ENCODE measurements around the gene ZMYND8. TPM values are rescaled to one million over a fixed set of nuclear protein-coding genes. Genes with fewer than 3 reads are reported as not detected.
A peak's percentile ranks its signal among the peaks of the same experiment; 100 is the strongest.

ZMYND8 gene
- total and polyA plus RNA-seq, 2 of the 8 experiments (the other 6 are each of a cell fraction or from before 2014, with no cell fraction given) = 50.5 to 163 TPM

DNA sequence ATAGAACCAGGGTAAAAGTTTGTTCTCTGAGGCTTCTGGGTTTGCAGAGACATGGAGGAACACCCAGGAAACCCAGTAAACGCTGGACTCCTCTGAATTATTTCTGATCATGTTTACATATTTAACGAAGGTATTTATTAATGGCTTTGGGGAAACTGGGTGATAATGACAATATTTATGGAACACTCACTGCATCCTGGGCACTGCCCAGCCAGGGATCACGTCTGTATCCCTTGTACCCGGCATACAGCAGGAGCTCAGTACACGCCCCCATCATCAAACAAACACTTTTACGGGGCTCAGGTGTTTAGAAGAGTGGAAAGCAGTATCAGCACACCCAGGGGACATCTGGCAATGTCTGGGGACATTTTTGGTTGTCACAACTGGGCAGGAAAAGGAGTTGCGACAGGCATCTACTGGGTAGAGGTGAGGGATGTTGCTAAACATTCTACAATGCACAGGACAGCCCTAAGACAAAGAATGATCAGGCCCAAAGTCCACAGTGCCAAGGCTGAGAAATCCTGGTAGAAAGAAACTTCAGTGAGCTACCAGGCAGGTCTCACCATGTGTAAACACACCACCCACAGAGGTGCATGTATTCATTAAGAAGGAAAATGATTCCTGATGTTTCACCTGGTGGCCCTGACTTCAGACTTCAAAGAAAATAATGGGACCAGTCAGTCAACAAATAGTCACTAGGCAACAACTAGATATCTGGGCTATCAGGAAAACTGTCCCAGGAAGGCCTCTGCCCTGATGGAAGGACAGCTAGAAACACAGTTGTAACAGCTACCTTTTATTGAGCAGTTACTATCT lies 35.3 kb downstream of the ZMYND8 start:
- FAIRE-seq (no peak), DNase-seq (ENCODE audit: low read depth in 1 of 2, low spot score in 2 of 2) (no peak)
- CTCF ChIA-PET (ENCODE audit: partially characterized antibody) = interaction anchor here (0.7 to 2.7 kb wide), 6 partner anchors 46 to 563 kb away, joined by 3 to 8 read pairs (median 4); no protein-coding TSS in a partner anchor
- peak overlapping the region; percentile 30 for H3K4ac ChIP-seq (replicated peaks; ENCODE audit: insufficient read length, low read depth, low read length)
- no peaks in the 10 kb centered on the region for H3K9me3 ChIP-seq (ENCODE audit: insufficient read depth in 2 of 2, low read depth in 1 of 2, low read length in 1 of 2)
- H2BK5ac ChIP-seq (ENCODE audit: low read depth, low read length) = peak overlapping the region; percentile 100
- POLR2A ChIA-PET (ENCODE audit: partially characterized antibody) = interaction anchor here (0.6 to 31.3 kb wide), 7 partner anchors 8 to 63 kb away, joined by 3 to 1191 read pairs (median 71); partner anchors contain the start of gene ZMYND8
- H4K91ac ChIP-seq (replicated peaks; ENCODE audit: insufficient read length, low read length) = peak overlapping the region; percentile 87
- no peak overlapping the region for H2AFZ ChIP-seq (ENCODE audit: low read length)
- H4K5ac ChIP-seq (ENCODE audit: insufficient read length, low read depth, low read length) = peak overlapping the region; percentile 37
- peak overlapping the region; percentile 100 for H2BK12ac ChIP-seq (ENCODE audit: low read depth, low read length)
- H4K8ac ChIP-seq (ENCODE audit: extremely low read depth, insufficient read depth, low read length) = no peak overlapping the region
- no peaks in the 10 kb centered on the region for H3K27me3 ChIP-seq (replicated peaks in 1 of 4; ENCODE audit: control insufficient read depth in 3 of 4, extremely low read depth in 1 of 4, insufficient read depth in 3 of 4, low read length in 3 of 4)
- no peaks in the 10 kb centered on the region for H4K20me1 ChIP-seq (replicated peaks in 1 of 2; ENCODE audit: control insufficient read depth in 1 of 2, insufficient read depth in 2 of 2, low read length in 2 of 2)
- H2BK20ac ChIP-seq (ENCODE audit: low read length) = peak overlapping the region; percentile 88
- H3K27ac ChIP-seq (ENCODE audit: low read depth, low read length) = peak overlapping the region; percentile 97
- H3K36me3 ChIP-seq (ENCODE audit: control insufficient read depth in 2 of 4, insufficient read depth in 4 of 4, low read length in 3 of 4) = no peaks in the 10 kb centered on the region
- peak overlapping the region; percentile 2 to 99 for H3K4me2 ChIP-seq (ENCODE audit: insufficient read depth in 1 of 2, low read depth in 2 of 2, low read length in 2 of 2)
- peak overlapping the region in 2 of 4 experiments; percentile 32 to 35; a peak in 5 of 7 replicates for H3K9ac ChIP-seq (replicated peaks in 1 of 4; ENCODE audit: extremely low read depth in 1 of 4, low read depth in 3 of 4, low read length in 3 of 4)
- H3K79me2 ChIP-seq (ENCODE audit: control insufficient read depth in 1 of 2, insufficient read depth in 2 of 2, low read length in 2 of 2) = peaks cover 15 to 75% of the 10 kb centered on the region in 2 experiments
- WGBS, 2 experiments (ENCODE audit: extremely low coverage in 1 of 2, insufficient coverage in 1 of 2, insufficient read length in 1 of 2, insufficient replicate concordance in 2 of 2, low coverage in 1 of 2, low lambda C conversion rate in 2 of 2, missing lambda C conversion rate in 1 of 2) = 64% methylated on average over 7 of the region's 7 CpGs; no CpG with 5 or more reads in 1 of the 2 experiments
- H3K14ac ChIP-seq (ENCODE audit: insufficient read length) = no peak overlapping the region
- peaks cover 12% of the 10 kb centered on the region for H3K79me1 ChIP-seq (ENCODE audit: low read depth, low read length)
- peak overlapping the region; percentile 34 for H3K56ac ChIP-seq (replicated peaks; ENCODE audit: insufficient read length, low read depth, low read length)
- TF ChIP-seq POLR2A (IDR thresholded peaks at IDR 0.05; ENCODE audit: control extremely low read depth in 1 of 2, low read depth in 2 of 2, low read length in 2 of 2) (peak in 1 of 2 experiments; percentile 67; a peak in 2 of 3 replicates), SIN3A (conservative IDR thresholded peaks at IDR 0.05 in 1 of 2, IDR thresholded peaks at IDR 0.05 in 1 of 2; ENCODE audit: low read depth in 1 of 2, low read length in 2 of 2) (no peak), SP1 (IDR thresholded peaks at IDR 0.05; ENCODE audit: low read depth, low read length) (0 out of 2 replicates have a peak, but pooled peaks have one; percentile 26)
- TF ChIP-seq, protein P1, sequence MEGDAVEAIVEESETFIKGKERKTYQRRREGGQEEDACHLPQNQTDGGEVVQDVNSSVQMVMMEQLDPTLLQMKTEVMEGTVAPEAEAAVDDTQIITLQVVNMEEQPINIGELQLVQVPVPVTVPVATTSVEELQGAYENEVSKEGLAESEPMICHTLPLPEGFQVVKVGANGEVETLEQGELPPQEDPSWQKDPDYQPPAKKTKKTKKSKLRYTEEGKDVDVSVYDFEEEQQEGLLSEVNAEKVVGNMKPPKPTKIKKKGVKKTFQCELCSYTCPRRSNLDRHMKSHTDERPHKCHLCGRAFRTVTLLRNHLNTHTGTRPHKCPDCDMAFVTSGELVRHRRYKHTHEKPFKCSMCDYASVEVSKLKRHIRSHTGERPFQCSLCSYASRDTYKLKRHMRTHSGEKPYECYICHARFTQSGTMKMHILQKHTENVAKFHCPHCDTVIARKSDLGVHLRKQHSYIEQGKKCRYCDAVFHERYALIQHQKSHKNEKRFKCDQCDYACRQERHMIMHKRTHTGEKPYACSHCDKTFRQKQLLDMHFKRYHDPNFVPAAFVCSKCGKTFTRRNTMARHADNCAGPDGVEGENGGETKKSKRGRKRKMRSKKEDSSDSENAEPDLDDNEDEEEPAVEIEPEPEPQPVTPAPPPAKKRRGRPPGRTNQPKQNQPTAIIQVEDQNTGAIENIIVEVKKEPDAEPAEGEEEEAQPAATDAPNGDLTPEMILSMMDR (IDR thresholded peaks at IDR 0.05; ENCODE audit: control extremely low read depth in 1 of 3, insufficient read depth in 1 of 3, low read depth in 1 of 3, low read length in 3 of 3) = no peak
- peak overlapping the region in 1 of 4 experiments; percentile 45; a peak in 1 of 8 replicates for H3K4me3 ChIP-seq (ENCODE audit: extremely low read depth in 1 of 4, insufficient read depth in 2 of 4, low read depth in 3 of 4, low read length in 4 of 4)
- peaks cover 44 to 63% (median 57%) of the 10 kb centered on the region in 4 experiments for H3K4me1 ChIP-seq (replicated peaks in 1 of 4; ENCODE audit: control insufficient read depth in 3 of 4, insufficient read depth in 4 of 4, low read length in 3 of 4)
- no peak overlapping the region for H3K23ac ChIP-seq (ENCODE audit: insufficient read length)
- H3K18ac ChIP-seq (ENCODE audit: extremely low read depth, low read length) = peak overlapping the region; percentile 97
- peaks cover 12% of the 10 kb centered on the region for H3K23me2 ChIP-seq (ENCODE audit: low read depth, low read length)
- H2BK120ac ChIP-seq (replicated peaks; ENCODE audit: low read depth, low read length) = peak overlapping the region; percentile 18
- H2BK15ac ChIP-seq (ENCODE audit: low read length) = 0 out of 2 replicates have a peak overlapping the region, but pooled peaks have one; percentile 36
- peak overlapping the region; percentile 95 for H2AK5ac ChIP-seq (ENCODE audit: low read depth, low read length)

All from H1 (cell line).